ENCODE data around the gene THBS1.
A peak's percentile ranks its signal among the peaks of the same experiment; 100 is the strongest.

The THBS1 gene

GRCh38 chr15:39575180-39575579 lies 5.7 kb upstream of the THBS1 start:
- DNase-seq: no peak

- DNase-seq: no peak
Measured at GRCh38 chr15:39578851-39579486, 1.9 kb upstream of the THBS1 start.

- DNase-seq: no peak
Measured at GRCh38 chr15:39579487-39580116, 1.3 kb upstream of the THBS1 start.

- peak; percentile 63 for DNase-seq
Measured at GRCh38 chr15:39580117-39580484, 778 bp upstream of the THBS1 start.

- DNase-seq: no peak
Measured at GRCh38 chr15:39581242-39581792, 438 bp downstream of the THBS1 start.

- DNase-seq: no peak
Measured at GRCh38 chr15:39581793-39582285, 960 bp downstream of the THBS1 start.

GRCh38 chr15:39582286-39582976 lies 1.6 kb downstream of the THBS1 start:
- DNase-seq: no peak

GRCh38 chr15:39582977-39583595 lies 2.2 kb downstream of the THBS1 start:
- DNase-seq: no peak

GRCh38 chr15:39583596-39584265 lies 2.9 kb downstream of the THBS1 start:
- no peak for DNase-seq

- no peak for DNase-seq
Measured at GRCh38 chr15:39584266-39584659, 3.4 kb downstream of the THBS1 start.

GRCh38 chr15:39584662-39585388 lies 3.9 kb downstream of the THBS1 start:
- DNase-seq: no peak

- peak; percentile 18 for DNase-seq
Measured at GRCh38 chr15:39585389-39585841, 4.5 kb downstream of the THBS1 start.

- DNase-seq: no peak
Measured at GRCh38 chr15:39585871-39586301, 5.0 kb downstream of the THBS1 start.

GRCh38 chr15:39586387-39587095 lies 5.7 kb downstream of the THBS1 start:
- no peak for DNase-seq

- no peak for DNase-seq
Measured at GRCh38 chr15:39587096-39587721, 6.3 kb downstream of the THBS1 start.

GRCh38 chr15:39587731-39588530 lies 7.1 kb downstream of the THBS1 start:
- DNase-seq: no peak

GRCh38 chr15:39588531-39589192 lies 7.8 kb downstream of the THBS1 start:
- DNase-seq: no peak

GRCh38 chr15:39589193-39589814 lies 8.4 kb downstream of the THBS1 start:
- DNase-seq: no peak
